IPS-20b (cell line): Measurements from ENCODE around the gene KSR2.

Source experiments
- H3K27ac ChIP-seq: one replicate; pipeline ENCODE4 v1.5.1; 2013; ENCODE audit warnings: low read length
- H3K27me3 ChIP-seq: 2 replicates; pipeline ENCODE4 v1.6.1; 2013; ENCODE audit warnings: mild to moderate bottlenecking, low read length, inconsistent platforms; ENCODE audit not compliant: insufficient read depth
- H3K36me3 ChIP-seq: 2 replicates; pipeline ENCODE4 v1.6.1; 2013; ENCODE audit warnings: low read depth, mild to moderate bottlenecking, inconsistent platforms, low read length, moderate library complexity; ENCODE audit not compliant: insufficient read depth
- H3K4me1 ChIP-seq: 2 replicates; pipeline ENCODE4 v1.6.1; 2013; ENCODE audit warnings: mild to moderate bottlenecking, control low read depth, inconsistent platforms, low read length, moderate library complexity; ENCODE audit not compliant: insufficient read depth
- H3K4me3 ChIP-seq: 2 replicates; pipeline ENCODE4 v1.5.1; 2013; ENCODE audit warnings: mild to moderate bottlenecking, low read length, inconsistent platforms
- H3K9ac ChIP-seq: 2 replicates; pipeline ENCODE4 v1.6.1; 2013; ENCODE audit warnings: low read depth, mild to moderate bottlenecking, inconsistent platforms, low read length, moderate library complexity
- H3K9me3 ChIP-seq: 2 replicates; pipeline ENCODE4 v1.6.1; 2013; ENCODE audit warnings: mild to moderate bottlenecking, low read depth, low read length, inconsistent platforms; ENCODE audit not compliant: insufficient read depth

KSR2 gene

DNA sequence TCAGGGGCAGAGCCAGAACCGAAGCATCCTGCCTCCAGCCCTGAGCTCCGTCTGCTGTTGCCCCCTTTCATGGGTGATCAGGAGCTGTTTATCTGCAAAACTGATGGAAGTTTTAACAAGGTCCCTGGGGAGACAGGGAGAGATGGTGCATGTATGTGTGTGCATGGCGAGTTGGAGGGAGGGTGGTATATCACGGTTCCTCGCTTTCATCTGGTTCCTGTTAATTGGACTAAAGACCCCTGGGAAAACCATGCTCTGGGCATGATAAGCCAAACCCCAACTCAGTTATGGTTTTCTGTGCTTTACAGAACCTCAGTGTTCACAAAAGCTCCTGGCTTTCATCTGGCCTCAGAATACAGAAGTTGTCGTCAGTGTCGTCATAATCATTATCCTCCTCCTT lies 133.6 kb downstream of the KSR2 start:
- Histone ChIP-seq H3K4me3 (no peak overlapping the region), H3K27me3 (no peaks in the 10 kb centered on the region), H3K36me3 (no peaks in the 10 kb centered on the region), H3K9ac (no peak overlapping the region), H3K4me1 (no peaks in the 10 kb centered on the region), H3K27ac (no peak overlapping the region), H3K9me3 (no peaks in the 10 kb centered on the region)

DNA sequence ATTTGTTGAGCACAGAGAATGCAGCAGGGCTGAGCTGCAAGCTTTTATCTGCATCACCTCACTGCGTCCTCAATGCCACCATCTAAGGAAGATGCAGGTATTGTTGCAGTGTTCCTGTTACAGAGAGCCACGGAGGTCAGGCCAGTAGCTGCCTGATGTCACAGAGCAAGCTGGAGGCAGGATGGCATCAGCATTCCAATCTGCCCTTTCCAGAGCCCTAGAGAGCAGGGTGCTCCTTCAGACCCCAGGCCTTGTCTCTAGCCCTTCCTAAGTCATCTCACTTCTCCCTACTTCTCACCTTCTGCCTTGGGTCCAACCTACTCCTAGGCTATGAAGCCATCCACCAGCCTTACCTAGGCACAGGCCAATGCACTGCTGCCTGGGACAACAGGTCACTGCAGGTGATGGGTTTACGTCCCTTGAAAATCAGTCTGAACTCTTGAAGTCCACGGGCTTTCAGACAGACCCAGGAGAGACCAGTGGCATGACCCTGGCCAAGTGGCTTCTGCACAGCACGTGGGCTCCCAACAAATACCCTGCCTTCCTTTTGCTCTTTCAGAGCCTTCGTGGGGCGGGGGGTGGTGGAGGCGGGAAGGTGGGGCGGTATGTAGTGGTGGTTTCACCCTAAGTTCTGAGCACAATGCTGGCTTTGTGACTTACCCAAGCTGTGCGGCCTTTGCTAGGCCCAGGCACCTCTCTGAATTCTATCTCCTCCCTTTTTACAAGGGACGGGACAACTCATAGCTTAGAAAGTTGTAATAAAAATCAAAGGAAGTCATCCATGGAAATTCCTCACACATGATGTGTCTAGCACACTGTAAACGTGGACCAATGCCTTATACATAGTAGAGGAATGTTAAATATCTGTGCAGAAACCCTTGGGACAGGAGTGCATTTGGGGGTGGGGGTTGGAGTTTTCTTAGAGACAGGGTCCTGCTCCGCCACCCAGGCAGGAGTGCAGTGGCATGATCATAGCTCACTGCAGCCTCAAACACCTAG lies 136.0 kb downstream of the KSR2 start:
- peaks cover 11% of the 10 kb centered on the region; the same call in 1 of the 2 replicates for H3K9me3 ChIP-seq
- no peak overlapping the region for H3K4me3 ChIP-seq
- H3K36me3 ChIP-seq, result no peaks in the 10 kb centered on the region
- no peak overlapping the region for H3K9ac ChIP-seq
- no peak overlapping the region for H3K27ac ChIP-seq
- no peaks in the 10 kb centered on the region for H3K27me3 ChIP-seq
- H3K4me1 ChIP-seq, result no peaks in the 10 kb centered on the region

DNA sequence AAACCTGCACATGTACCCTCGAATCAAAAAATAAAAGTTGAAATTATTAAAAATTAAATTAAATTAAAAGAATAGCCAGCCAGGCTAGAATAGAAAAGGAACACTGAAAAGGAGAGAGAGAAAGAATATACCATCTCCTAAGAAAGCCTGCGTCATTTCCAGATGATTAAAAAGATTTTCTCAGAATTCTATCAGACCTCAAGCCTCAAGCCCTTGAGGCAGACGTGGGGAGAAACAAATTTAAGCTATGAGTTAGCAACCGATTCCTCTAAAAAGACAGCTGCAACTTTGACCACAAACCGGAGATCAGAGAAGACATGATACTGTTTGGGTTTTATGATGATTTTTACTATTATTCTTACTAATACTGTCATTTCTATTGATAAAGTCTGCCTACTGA lies 138.3 kb downstream of the KSR2 start:
- Histone ChIP-seq H3K27me3 (no peaks in the 10 kb centered on the region), H3K4me3 (no peak overlapping the region), H3K9ac (no peak overlapping the region), H3K9me3 (peaks cover 11% of the 10 kb centered on the region; the same call in 1 of the 2 replicates), H3K4me1 (no peaks in the 10 kb centered on the region), H3K27ac (no peak overlapping the region), H3K36me3 (no peaks in the 10 kb centered on the region)

GRCh38 chr12:117829108-117829507 lies 139.7 kb downstream of the KSR2 start:
- H3K4me3 ChIP-seq, result no peak overlapping the region
- no peaks in the 10 kb centered on the region for H3K27me3 ChIP-seq
- no peak overlapping the region for H3K27ac ChIP-seq
- no peak overlapping the region for H3K9ac ChIP-seq
- H3K9me3 ChIP-seq, result peaks cover 11% of the 10 kb centered on the region; the same call in 1 of the 2 replicates
- no peaks in the 10 kb centered on the region for H3K4me1 ChIP-seq
- no peaks in the 10 kb centered on the region for H3K36me3 ChIP-seq

- peaks cover 11% of the 10 kb centered on the region; the same call in 1 of the 2 replicates for H3K9me3 ChIP-seq
- no peak overlapping the region for H3K27ac ChIP-seq
- H3K36me3 ChIP-seq, result no peaks in the 10 kb centered on the region
- no peak overlapping the region for H3K4me3 ChIP-seq
- H3K27me3 ChIP-seq, result no peaks in the 10 kb centered on the region
- H3K9ac ChIP-seq, result no peak overlapping the region
- H3K4me1 ChIP-seq, result no peaks in the 10 kb centered on the region
Measured at GRCh38 chr12:117827660-117828059, 141.1 kb downstream of the KSR2 start.

DNA sequence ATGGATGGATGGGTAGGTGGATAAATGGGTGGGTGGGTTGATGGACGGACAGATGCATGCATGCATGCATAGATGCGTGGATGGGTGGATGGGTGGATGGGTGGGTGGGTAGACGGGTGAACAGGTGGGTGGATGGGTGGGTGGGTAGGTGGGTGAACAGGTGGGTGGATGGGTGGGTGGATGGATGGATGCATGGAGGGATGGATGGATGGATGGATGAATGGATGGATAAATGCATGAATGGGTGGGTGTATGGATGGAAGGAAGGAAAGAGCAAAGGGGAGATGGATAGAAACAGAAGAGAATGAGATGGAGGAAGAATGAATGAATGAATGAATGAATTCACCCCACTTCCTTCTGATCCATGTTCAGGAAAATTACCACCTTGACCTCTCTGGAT lies 143.0 kb downstream of the KSR2 start:
- Histone ChIP-seq H3K36me3 (no peaks in the 10 kb centered on the region), H3K27me3 (no peaks in the 10 kb centered on the region), H3K4me1 (no peaks in the 10 kb centered on the region), H3K4me3 (no peak overlapping the region), H3K9ac (no peak overlapping the region), H3K9me3 (peaks cover 11% of the 10 kb centered on the region; the same call in 1 of the 2 replicates), H3K27ac (no peak overlapping the region)

DNA sequence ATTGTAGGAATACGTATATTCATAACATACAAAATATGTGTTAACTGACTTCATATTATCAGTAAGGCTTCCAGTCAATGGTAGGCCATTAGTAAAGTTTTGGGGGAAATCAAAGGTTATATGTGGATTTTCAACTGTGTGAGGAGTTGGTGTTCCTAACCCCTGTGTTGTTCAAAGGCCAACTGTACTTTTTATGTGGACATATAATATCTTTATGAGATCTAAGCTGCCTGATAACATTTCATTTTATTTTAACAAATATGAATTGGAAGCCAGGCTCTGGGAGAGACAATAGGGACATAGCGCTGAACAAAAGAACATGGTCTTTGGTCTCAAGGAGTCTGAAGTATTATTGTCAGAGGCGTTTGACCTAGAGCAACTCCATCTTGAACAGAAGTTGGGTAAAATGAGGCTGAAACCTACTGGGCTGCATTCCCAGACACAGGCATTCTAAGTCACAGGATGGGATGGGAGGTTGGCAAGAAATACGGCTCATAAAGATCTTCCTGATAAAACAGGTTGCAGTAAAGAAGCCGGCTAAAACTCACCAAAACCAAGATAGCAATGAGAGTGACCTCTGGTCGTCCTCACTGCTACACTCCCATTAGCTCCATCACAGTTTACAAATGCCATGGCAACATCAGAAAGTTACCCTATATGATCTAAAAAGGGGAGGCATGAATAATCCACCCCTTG lies 147.2 kb downstream of the KSR2 start:
- Histone ChIP-seq H3K27ac (no peak overlapping the region), H3K4me3 (no peak overlapping the region), H3K27me3 (no peaks in the 10 kb centered on the region), H3K4me1 (no peaks in the 10 kb centered on the region), H3K36me3 (no peaks in the 10 kb centered on the region), H3K9ac (no peak overlapping the region), H3K9me3 (no peaks in the 10 kb centered on the region)

- Histone ChIP-seq H3K27ac (no peak overlapping the region), H3K36me3 (no peaks in the 10 kb centered on the region), H3K9me3 (no peaks in the 10 kb centered on the region), H3K27me3 (no peaks in the 10 kb centered on the region), H3K4me3 (no peak overlapping the region), H3K4me1 (no peaks in the 10 kb centered on the region), H3K9ac (no peak overlapping the region)
Measured at GRCh38 chr12:117820216-117820907, 148.4 kb downstream of the KSR2 start.

DNA sequence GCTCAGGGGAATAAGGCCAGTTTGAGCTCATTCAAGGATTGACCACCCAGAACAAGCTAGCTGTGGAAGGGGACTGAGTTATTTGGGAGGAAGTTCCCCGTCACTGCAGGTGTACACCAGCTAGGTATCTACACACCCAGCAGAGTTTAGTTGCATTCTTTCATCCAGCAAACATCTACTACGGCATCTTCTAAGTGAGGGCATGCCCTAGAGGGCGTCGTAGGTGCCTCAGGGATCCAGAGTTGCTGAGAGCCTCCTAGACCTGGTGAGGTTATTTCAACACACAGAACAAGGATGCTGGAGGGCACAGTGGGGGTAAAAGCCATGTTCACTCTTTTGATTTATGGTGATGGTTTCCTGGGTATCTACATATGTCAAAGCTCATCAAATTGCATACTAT lies 149.6 kb downstream of the KSR2 start:
- H3K4me1 ChIP-seq, result no peaks in the 10 kb centered on the region

GRCh38 chr12:117818400-117818799 lies 150.4 kb downstream of the KSR2 start:
- Histone ChIP-seq H3K9ac (no peak overlapping the region), H3K27me3 (no peaks in the 10 kb centered on the region)

More for the DNA sequence above, 149.6 kb downstream of the KSR2 start:
- no peaks in the 10 kb centered on the region for H3K36me3 ChIP-seq
- H3K4me3 ChIP-seq, result no peak overlapping the region
- H3K9ac ChIP-seq, result no peak overlapping the region
- no peak overlapping the region for H3K27ac ChIP-seq
- no peaks in the 10 kb centered on the region for H3K9me3 ChIP-seq
- H3K27me3 ChIP-seq, result no peaks in the 10 kb centered on the region

DNA sequence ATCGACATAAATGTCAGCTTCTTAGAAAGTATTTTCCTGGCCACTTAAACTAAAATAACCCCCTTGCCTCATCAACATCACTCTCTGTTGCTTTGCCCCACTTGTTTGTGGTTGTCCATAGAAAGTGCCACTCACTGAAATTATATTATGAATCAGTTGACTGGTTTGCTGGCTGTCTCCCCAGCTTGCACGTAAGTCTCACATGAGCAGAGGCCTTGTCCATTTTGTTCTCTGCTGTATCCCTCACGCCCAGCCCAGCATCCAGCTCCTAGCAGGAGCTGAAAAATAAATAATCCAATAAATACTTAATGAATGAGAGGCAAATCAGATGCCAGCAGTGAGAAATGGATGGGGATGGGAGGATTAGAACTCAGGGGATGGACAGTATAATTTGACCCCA lies 159.3 kb downstream of the KSR2 start:
- Histone ChIP-seq H3K9ac (no peak overlapping the region), H3K27me3 (no peaks in the 10 kb centered on the region), H3K4me3 (no peak overlapping the region), H3K36me3 (no peaks in the 10 kb centered on the region), H3K27ac (no peak overlapping the region), H3K9me3 (no peaks in the 10 kb centered on the region; the same call in 1 of the 2 replicates), H3K4me1 (no peaks in the 10 kb centered on the region)

More at GRCh38 chr12:117818400-117818799, 150.4 kb downstream of the KSR2 start:
- Histone ChIP-seq H3K27ac (no peak overlapping the region), H3K4me3 (no peak overlapping the region), H3K36me3 (no peaks in the 10 kb centered on the region), H3K4me1 (no peaks in the 10 kb centered on the region), H3K9me3 (no peaks in the 10 kb centered on the region)
